Fibroblast of skin of back (primary cell): ENCODE data around the gene KCNG1. TPM values are rescaled to one million over a fixed set of nuclear protein-coding genes. Genes with fewer than 3 reads are reported as not detected.
A peak's percentile ranks its signal among the peaks of the same experiment; 100 is the strongest.
"Not testable (repeated sequence)": the region's sequence is repeated elsewhere in the genome, so short reads cannot be mapped to it uniquely, and the experiment has no call there.

Source experiments
- DNase-seq: peaks from one replicate; pipeline ENCODE4 v3.0.0-alpha.2; 2013
- polyA plus RNA-seq, 2 experiments: library from polyadenylated mRNA; unstranded; fragments of 120-200 nt; gene quantifications; one replicate each; pipeline ENCODE4 v1.2.1, GENCODE V29; 2013; ENCODE audit not compliant: insufficient read length in 2 of 2

Gene KCNG1, protein sequence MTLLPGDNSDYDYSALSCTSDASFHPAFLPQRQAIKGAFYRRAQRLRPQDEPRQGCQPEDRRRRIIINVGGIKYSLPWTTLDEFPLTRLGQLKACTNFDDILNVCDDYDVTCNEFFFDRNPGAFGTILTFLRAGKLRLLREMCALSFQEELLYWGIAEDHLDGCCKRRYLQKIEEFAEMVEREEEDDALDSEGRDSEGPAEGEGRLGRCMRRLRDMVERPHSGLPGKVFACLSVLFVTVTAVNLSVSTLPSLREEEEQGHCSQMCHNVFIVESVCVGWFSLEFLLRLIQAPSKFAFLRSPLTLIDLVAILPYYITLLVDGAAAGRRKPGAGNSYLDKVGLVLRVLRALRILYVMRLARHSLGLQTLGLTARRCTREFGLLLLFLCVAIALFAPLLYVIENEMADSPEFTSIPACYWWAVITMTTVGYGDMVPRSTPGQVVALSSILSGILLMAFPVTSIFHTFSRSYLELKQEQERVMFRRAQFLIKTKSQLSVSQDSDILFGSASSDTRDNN
- 127 TPM for polyA plus RNA-seq (2013, experiment 1 of 2; ENCODE audit: insufficient read length)
- polyA plus RNA-seq (2013, experiment 2 of 2; ENCODE audit: insufficient read length): 73.6 TPM

DNA sequence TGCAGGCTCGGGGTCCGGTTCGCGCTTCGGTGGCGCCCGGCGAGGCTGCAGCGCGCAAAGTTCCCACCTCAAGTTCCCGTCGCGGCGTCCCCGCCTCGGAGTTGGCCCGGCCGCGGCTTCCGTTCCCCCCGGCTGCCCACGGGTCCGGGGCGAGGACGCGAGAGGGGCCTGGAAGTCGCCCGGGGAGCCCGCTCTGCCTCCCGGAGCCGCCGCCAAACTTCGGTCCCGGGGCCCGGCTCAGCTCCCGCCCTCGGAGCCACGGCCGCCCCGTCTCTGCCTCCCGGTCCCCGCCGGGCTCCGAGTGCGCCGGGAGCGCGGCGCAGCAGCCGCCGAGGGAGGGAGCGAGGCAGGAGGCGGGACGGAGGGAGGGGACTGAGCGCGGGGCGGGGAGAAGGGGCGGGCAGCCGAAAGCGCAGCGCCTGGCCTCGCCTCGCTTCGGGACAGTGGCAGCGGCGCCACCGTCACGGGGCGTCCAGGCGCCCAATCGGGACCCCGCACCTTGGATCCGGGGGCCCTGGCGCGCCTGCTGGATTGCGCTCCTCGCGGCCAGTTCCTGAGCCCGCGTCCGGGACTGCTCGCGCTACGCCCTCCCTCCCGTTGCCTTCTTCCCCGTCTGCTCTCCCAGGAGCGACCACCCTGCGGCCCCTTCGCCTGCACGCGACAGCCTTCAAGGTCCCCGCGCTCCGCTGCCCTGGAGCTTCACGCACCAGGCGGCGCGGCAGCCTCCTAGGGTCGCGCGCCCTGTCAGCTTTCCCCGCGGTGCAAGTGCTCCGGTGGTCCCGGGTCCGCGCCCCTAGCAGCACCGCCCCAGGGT, at the start of gene KCNG1:
TSS of gene KCNG1 (minus strand) at position 305 of the 814 bp plus-strand sequence. CDS start 12,769 bp downstream, outside the sequence.
- DNase-seq: peak; percentile 91

DNA sequence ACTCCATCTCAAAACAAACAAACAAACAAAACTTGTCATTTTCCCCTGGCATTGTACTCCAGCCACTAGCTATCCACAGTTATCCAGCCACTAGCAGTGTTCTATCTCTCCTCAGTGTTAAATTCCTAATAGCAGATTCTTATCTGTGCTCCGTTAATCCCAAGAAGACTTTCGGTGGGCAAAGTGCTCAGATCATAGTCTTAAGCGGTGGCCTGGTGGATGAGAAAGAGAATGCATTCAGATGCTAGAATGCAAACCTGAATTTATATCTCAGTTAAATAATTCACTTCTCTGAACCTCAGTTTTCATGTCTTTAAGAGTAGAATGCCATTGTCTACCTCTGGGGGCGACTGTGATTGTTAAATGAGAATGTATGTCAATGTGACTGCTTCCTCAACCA, 47.7 kb upstream of the KCNG1 start:
- no peak for DNase-seq

DNA sequence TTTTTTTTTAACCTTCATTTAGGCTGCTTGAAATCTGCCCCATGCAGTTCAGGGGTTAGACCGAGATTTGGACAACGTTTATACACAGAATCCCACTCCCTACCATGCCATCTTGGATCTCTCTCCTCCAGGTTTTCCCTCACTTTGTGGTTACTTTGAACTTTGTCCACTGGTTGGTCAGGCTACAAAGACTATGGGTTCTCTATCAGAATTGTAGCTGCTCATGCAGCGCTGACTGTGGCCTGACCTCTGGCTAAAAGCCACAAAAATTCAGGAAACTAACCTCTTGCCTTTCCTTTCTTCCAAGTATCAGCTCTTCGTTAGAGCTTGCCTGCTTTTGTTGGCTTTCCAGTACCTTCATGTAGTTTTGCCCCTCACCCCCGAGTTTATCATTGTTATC, 44.9 kb upstream of the KCNG1 start:
- no peak for DNase-seq

DNA sequence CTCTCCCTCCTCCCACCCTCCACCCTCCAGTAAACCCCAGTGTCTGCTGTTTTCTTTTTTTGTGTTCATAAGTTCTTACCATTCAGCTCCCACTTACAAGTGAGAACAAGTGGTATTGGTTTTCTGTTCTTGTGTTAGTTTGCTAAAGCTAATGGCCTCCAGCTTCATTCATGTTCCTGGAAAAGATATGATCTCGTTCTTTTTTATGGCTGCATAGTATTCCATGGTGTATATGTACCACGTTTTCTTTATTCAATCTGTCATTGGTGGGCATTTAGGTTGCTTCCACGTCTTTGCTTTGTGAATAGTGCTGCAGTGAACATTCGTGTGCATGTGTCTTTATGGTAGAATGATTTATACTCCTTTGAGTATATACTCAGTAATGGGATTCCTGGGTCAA, 42.7 kb upstream of the KCNG1 start:
- no peak for DNase-seq

DNA sequence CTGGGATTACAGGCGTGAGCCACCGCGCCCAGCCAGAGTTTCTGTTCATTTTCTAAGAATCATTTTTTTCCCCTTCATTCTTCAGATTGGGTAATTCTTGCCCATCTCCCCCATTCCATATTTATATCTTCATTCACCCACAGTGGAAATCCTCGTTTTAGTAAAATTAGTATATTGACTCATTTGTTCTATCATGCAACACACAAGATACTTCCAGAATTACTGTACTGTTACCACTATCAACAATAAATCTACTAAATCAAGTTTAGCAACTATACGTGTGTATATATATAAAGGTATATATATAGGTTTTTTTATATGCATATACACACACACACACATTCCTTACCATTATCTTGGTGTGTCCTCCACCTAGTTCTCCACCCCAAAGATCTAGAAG, 41.2 kb upstream of the KCNG1 start:
- DNase-seq: no peak

DNA sequence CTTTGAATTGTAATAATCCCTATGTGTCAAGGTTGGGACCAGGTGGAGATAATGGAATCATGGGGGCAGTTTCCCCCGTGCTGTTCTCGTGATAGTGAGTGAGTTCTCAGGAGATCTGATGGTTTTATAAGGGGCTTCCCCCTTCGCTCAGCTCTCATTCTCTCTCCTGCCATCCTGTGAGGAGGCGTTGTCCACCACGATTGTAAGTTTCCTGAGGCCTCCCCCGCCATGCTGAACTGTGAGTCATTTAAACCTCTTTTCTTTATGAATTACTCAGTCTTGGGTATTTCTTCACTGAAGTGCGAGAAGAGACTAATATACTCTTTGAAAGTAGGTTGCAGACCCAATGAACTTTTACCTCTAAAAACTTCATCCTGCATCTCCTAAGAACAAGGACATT, 39.2 kb upstream of the KCNG1 start:
- DNase-seq: no peak

DNA sequence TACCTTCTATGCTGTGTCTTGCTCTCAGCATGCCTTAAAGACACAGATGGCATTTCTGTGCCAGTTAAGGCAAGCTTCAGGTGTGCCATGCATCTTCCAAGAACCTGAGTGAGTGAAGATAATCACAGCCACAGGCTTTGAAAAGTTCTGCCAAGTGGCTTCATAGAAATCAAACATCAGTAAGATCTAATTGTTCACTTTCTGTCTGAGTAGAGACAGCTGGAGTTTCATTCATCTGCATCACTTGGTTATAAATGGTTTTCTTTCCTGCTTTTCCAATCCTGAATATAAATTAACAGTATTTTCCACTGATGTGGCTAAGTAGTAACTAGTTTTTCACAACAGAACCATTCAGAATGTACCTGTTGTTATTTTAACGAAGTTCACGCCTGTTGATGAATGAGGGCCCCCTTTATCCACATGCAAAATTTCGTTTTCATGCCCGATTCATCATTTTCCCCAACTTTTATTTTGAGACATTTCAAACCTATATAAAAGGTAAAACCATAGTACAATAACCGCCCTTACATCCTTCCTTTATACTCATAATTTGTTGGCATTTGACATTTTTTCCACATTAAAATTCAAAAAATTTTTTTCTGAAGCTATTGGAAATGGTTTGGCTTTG, 38.6 kb upstream of the KCNG1 start:
- no peak for DNase-seq

DNA sequence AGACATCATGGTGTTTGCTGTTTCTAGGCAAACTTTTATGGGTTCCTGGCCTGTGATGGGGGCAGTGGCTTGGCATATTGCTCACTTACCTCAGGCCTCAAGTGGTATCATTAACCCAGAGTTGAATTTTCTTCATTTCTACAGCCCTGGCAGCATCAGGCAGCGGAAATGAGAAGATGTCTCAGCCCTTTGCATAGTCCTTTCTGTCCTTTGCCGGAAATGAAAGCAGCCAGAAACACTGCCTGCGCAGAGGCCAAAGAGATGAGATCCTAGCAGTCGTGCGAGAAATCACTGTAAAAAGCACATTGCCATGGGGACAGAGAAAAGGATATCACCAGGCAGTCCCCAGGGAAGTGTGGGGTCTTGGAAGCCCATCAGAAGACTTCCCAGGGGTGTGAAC, 37.4 kb upstream of the KCNG1 start:
- DNase-seq: no peak

DNA sequence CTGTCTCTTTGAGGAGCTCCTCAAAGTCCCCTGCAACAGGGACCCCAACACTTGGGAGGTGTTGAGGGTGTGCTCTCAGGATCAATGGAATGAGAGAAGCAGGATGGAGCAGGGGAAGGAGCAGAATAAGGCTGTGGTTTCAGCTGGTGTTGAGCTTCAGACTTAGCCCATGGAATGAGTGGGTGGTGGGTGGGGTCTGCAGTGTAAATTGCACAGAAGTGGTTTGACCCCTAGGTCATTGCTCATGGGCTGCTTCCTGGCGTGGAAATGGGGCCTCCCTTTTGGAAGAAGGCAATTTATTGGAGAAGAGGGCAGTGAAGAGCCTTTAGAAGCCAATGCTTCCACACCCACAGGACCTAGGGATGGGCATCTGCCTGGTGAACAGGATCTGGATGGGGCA, 37.0 kb upstream of the KCNG1 start:
- DNase-seq: no peak

DNA sequence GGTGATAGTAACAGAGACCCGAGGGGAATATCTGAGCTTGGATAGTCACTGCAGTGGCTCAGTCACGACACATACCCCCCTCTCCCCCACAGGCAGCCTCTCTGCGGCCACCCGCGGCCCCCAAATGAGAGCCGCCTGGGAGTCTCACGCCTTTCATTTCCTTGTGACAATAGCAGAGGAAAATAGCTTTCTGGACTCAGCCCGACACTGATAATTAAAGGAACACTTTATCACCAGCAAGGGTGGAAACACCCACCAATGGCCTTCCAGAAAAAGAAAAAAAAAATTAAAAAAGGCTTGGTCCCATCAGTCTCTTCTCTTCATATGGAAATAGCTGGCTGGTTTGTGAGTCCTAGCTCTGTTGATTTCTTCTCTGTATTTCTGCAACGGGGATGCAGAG, 35.1 kb upstream of the KCNG1 start:
- no peak for DNase-seq

DNA sequence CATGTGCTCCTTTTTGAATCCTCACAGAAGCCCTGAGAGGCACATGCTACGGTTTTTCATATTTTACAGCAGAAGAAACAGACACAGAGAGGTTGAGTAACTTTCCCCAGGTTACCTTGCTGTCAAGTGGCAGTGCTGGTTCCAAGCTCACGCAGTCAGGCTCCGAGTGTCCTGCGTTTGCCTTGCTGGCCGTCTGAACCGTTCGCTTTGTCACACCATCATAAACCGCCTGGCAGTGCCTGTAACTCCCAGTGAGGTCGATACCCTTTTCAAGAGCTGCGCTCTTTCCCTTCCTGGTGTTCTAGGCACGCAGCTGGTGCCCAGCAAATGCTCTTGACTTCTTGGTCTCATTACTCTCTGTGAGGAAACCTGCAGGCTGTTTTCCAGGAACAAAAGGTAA, 31.3 kb upstream of the KCNG1 start:
- DNase-seq: no peak

DNA sequence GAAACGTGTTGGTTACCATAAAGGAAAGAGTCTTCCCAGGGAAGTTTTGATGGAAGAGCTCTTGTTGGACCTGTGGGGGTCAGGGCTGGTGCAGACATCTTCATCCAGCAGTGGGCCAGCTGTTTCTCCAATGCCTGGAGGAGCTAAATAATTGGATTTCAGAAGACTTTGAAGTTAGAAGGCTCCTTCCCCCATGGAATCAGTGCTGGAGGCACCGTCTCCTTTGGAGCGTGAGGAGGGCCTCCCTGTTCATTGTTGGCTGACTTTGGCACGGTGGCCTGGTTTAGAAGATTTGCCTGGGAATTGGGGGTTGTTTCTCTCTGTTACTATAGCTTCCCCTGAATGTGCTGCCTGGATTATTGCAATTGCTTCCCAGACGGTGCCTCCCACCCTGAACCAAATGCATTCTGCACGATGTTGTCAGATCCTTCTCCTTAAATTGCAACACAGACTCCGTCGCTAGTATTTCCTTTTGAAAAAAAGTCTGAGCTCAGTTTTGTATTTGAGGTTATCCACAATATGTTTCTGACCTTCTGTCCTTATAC, 27.7 kb upstream of the KCNG1 start:
- DNase-seq: no peak

DNA sequence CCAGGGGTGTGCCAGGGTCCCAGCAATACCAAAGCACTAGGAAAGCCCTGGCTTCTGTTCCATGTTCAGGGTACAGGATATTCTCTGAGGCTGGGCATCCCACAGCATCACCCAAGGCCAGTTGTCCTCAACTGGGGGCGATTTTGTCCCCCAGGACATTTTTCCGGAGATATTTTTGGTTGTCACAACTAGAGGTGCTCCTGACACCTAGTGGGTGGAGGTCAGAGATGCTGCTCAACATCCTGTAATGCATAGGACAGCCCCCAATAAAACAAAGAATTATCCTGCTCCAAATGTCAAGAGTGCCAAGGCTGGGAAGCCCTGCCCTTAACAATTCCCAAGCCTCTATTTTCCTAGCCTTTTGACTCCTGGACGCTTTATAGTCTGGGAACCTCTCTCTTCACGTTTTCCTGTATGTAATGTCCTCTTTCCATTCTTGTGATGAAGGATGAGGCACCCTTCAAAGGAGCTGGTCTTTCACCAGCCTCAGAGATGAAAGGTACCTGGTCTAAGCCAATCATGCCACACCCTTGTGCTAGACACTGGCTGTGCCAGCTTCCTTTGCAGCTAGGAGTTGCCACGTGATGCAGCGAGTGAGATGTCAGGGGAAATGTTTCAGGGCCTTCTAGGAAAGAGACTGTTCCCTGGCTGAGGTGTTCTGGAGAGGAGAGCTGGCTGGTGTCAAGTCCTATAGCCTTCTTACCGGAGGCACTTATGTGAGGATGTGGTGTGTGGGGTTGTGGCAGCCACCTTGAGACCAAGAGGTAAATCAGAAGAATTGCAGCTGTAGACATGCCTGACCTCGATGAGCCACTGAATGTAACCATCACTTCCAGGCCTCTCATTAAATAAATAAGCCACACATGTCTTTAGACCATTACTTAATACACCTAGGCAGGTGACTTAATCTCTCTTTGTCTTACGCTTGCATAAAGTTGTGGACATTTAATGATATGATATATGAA, 23.4 kb upstream of the KCNG1 start:
- no peak for DNase-seq

DNA sequence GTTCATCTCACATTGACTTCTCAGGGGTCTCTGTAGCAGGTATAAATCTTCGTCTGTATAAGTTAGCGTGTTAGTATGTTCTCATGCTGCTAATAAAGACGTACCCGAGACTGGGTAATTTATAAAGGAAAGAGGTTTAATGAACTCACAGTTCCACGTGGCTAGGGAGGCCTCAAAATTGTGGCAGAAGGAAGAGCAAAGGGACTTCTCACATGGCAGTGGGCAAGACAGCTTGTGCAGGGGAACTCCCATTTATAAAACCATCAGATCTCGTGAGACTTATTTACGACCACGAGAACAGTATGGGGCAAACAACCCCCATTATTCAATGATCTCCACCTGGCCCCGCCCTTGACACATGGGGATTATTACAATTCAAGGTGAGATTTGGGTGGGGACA, 22.6 kb upstream of the KCNG1 start:
- DNase-seq: not testable (repeated sequence)

DNA sequence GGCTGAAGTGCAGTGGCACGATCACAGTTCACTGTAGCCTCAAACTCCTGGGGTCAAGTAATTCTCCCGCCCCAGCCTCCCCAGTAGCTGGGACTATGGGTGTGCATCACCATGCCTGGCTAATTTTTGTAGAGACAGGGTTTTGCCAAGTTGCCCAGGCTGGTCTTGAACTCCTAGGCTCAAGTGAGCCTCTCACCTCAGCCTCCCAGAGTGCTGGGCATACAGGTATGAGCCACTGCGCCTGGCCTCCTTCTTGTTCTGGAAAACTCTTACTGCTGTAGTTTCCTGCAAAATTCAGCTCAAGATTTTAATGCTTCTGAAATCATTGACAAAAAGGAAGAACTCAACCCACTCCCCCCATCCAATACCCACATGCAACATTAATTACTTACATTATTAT, 21.9 kb upstream of the KCNG1 start:
- no peak for DNase-seq

DNA sequence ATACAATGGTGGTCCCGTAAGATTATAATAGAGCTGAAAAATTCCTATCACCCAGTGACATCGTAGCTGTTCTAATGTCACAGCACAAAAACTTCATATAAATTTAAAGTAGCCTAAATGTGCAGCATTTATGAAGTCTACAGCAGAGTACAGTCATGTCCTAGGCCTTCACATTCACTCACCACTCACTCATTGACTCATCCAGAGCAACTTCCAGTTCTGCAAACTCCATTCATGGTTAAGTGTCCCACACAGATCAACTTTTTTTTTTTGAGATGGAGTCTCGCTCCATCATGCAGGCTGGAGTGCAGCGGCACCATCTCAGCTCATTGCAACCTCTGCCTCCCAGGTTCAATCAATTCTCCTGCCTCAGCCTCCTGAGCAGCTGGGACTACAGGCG, 20.9 kb upstream of the KCNG1 start:
- peak; percentile 87 for DNase-seq

DNA sequence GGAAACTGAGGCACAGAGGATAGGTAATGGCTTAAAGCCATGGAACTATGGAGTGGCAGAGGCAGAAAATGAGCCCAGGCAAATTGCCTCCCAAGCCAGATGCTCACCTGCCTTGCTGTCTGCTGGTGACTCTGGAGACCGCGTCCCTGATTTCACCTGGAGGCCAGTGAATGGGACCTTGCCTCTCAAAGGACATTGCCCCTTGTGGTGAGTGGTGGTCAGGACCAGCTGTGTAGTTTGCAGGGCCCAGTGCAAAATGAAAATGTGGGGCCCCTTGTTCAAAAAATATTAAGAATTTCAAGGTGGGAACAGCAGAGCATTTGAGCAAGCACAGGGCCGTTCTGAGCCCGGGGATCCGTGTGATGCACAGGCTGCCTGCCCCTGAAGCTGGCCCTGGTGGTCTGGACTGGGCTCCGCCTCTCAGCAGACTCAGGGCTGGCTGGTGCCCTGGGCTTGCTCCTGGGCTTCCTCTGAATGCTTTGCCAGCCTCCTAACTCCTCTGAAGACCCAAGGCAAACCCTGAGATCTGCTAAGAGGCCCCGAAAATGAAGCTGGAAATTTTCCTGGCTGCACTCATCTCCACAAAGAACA, 19.8 kb upstream of the KCNG1 start:
- DNase-seq: no peak

DNA sequence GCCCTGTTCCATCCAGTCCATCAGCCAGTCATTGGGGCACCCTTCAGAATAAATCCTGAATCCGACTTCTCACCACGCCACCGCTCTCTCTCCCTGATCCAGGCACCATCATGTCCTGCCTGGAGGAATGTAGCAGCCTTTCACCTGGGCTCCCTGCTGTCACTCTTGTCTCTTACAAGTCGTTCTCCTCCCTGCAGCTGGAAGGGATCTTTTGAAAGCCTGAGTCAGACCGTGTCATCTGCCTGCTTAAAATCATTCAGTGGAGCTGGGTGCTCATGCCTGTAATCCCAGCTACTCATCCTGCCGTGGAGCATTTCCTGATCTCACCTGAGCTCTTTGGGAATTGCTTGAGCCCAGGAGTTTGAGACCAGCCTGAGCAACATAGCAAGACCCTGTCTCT, 19.2 kb upstream of the KCNG1 start:
- no peak for DNase-seq

DNA sequence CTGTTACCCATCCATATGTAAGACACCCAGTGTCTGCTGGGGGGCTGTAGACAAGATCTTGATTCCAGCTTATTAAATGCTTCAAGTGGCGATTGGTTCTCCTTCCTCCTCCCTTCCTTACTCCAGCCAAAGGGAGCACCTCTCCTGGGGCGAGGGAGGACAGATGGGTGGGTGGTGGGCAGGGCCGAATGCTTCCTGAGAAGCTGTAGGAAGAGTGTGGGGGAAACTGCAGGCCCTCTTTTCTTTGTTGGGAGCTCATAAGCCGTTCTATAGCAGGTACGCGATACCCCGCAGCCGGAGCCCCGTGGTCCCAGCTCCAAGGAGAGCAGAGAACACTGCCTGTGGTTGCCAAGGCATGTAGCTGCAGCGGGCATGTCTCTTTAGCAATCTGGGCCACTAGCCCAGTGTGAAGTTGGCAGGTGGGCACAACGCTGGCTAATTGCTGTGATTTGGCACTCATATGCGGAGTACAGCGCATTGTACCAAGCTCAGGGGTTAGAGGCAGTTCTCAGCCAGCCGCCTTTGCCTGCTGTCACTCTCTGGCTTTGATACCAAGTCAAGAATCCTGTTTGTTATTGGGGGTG, 14.7 kb upstream of the KCNG1 start:
- no peak for DNase-seq

DNA sequence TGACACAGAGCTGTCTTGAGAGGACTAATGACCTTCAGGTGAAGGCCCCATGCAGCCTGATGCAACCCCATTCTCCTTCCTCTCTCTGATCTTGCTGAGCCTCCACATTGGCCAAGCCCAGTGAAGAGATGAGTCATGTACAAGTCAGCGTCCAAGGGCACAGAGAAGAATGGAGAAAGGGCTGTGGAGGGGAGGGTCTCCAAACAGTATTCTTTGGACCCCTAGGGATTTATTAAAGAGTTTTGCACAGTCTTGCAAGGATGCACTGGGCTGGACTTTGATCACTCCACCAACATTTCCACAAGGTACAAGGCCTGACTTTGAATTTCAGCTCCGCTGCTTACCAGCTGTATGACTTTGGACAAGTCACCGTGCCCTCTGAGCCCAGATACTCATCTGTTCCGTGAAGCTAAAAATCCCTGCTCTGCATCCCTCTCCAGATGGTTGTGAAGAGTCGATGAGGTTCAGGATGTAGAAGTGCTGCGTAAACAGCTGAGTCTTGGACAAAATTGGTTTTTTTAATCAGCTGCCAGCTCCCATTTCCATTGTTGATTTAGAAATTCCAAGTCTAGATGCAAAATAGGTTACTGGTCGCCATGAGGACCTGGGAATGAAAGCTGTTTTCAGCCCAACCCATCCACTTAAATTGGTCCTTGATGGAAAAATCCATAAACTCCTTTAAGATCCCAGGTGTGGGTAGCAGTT, 14.1 kb upstream of the KCNG1 start:
- DNase-seq: peak; percentile 49
